ENCODE results near the gene BMS1. TPM values are rescaled to one million over a fixed set of nuclear protein-coding genes. Genes with fewer than 3 reads are reported as not detected.
A peak's percentile ranks its signal among the peaks of the same experiment; 100 is the strongest.

Gene BMS1
- total RNA-seq, 1 donor from 2014 or later: 27.7 TPM

GRCh38 chr10:42753126-42753506, 29.5 kb upstream of the BMS1 start:
- DNase-seq (ENCODE audit: low read depth, low spot score): peak; percentile 79
- peaks cover 3% of the 10 kb centered on the region for H3K4me1 Mint-ChIP-seq
- H3K27me3 Mint-ChIP-seq (ENCODE audit: low read depth): peaks cover 92% of the 10 kb centered on the region
- peak overlapping the region; percentile 89 for H3K4me3 Mint-ChIP-seq
- TF ChIP-seq, protein P1, sequence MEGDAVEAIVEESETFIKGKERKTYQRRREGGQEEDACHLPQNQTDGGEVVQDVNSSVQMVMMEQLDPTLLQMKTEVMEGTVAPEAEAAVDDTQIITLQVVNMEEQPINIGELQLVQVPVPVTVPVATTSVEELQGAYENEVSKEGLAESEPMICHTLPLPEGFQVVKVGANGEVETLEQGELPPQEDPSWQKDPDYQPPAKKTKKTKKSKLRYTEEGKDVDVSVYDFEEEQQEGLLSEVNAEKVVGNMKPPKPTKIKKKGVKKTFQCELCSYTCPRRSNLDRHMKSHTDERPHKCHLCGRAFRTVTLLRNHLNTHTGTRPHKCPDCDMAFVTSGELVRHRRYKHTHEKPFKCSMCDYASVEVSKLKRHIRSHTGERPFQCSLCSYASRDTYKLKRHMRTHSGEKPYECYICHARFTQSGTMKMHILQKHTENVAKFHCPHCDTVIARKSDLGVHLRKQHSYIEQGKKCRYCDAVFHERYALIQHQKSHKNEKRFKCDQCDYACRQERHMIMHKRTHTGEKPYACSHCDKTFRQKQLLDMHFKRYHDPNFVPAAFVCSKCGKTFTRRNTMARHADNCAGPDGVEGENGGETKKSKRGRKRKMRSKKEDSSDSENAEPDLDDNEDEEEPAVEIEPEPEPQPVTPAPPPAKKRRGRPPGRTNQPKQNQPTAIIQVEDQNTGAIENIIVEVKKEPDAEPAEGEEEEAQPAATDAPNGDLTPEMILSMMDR (conservative IDR thresholded peaks at IDR 0.05): peak; percentile 75
- no peaks in the 10 kb centered on the region for H3K9me3 Mint-ChIP-seq
- no peak overlapping the region for H3K27ac Mint-ChIP-seq (ENCODE audit: unreplicated experiment)
- H3K36me3 Mint-ChIP-seq (ENCODE audit: low read depth): no peaks in the 10 kb centered on the region

GRCh38 chr10:42753507-42754154, 29.0 kb upstream of the BMS1 start:
- no peak for DNase-seq (ENCODE audit: low read depth, low spot score)
- Mint-ChIP-seq H3K27ac (ENCODE audit: unreplicated experiment) (no peak overlapping the region), H3K9me3 (no peaks in the 10 kb centered on the region)

GRCh38 chr10:42754155-42755027, 28.2 kb upstream of the BMS1 start:
- Mint-ChIP-seq H3K4me1 (peaks cover 3% of the 10 kb centered on the region), H3K36me3 (ENCODE audit: low read depth) (no peaks in the 10 kb centered on the region), H3K27me3 (ENCODE audit: low read depth) (peaks cover 95% of the 10 kb centered on the region), H3K4me3 (peak overlapping the region; percentile 78), H3K9me3 (no peaks in the 10 kb centered on the region), H3K27ac (ENCODE audit: unreplicated experiment) (no peak overlapping the region)
- TF ChIP-seq, protein P1 (conservative IDR thresholded peaks at IDR 0.05): peak; percentile 29
- peak; percentile 15 for DNase-seq (ENCODE audit: low read depth, low spot score)

More at GRCh38 chr10:42753507-42754154, 29.0 kb upstream of the BMS1 start:
- H3K27me3 Mint-ChIP-seq (ENCODE audit: low read depth): peaks cover 93% of the 10 kb centered on the region
- TF ChIP-seq, protein P1 (conservative IDR thresholded peaks at IDR 0.05): no peak
- peaks cover 3% of the 10 kb centered on the region for H3K4me1 Mint-ChIP-seq
- H3K4me3 Mint-ChIP-seq: peak overlapping the region; percentile 89
- H3K36me3 Mint-ChIP-seq (ENCODE audit: low read depth): no peaks in the 10 kb centered on the region

DNA sequence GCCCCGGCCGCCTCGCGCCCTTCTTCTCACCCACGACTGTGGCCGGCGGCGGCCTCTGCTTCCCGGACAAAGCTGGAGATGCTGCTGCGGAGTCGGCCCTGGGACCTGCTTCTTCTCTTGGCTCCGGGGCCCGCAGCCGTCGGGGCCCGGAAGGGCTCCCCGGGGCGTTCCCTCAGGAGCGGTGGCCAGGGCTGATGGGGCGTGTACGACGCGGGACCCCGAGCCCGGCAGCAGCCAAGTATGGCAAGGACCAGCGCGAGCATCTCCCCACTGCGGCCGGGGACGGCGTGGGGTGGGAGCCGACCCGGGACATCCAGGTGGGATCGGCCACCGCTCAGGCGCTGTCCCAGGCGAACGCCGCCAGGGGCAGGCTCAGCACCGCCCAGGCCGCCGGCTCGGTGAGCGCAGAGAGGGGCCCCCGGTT, 27.6 kb upstream of the BMS1 start:
- no peak overlapping the region for H3K4me3 Mint-ChIP-seq
- TF ChIP-seq, protein P1 (conservative IDR thresholded peaks at IDR 0.05): peak; percentile 26
- no peaks in the 10 kb centered on the region for H3K9me3 Mint-ChIP-seq
- no peak overlapping the region for H3K27ac Mint-ChIP-seq (ENCODE audit: unreplicated experiment)
- H3K27me3 Mint-ChIP-seq (ENCODE audit: low read depth): peaks cover 95% of the 10 kb centered on the region
- DNase-seq (ENCODE audit: low read depth, low spot score): no peak
- H3K4me1 Mint-ChIP-seq: peaks cover 3% of the 10 kb centered on the region
- no peaks in the 10 kb centered on the region for H3K36me3 Mint-ChIP-seq (ENCODE audit: low read depth)

GRCh38 chr10:42755556-42756093, 27.0 kb upstream of the BMS1 start:
- H3K27me3 Mint-ChIP-seq (ENCODE audit: low read depth): peaks cover 95% of the 10 kb centered on the region
- no peaks in the 10 kb centered on the region for H3K36me3 Mint-ChIP-seq (ENCODE audit: low read depth)
- TF ChIP-seq, protein P1 (conservative IDR thresholded peaks at IDR 0.05): no peak
- peaks cover 3% of the 10 kb centered on the region for H3K4me1 Mint-ChIP-seq
- no peak for DNase-seq (ENCODE audit: low read depth, low spot score)
- H3K9me3 Mint-ChIP-seq: no peaks in the 10 kb centered on the region
- H3K4me3 Mint-ChIP-seq: peak overlapping the region; percentile 54
- no peak overlapping the region for H3K27ac Mint-ChIP-seq (ENCODE audit: unreplicated experiment)
